Mucosa of descending colon (tissue), 3 donors: ENCODE measurements around the gene B4GALT1. TPM values are rescaled to one million over a fixed set of nuclear protein-coding genes. Genes with fewer than 3 reads are reported as not detected.
A peak's percentile ranks its signal among the peaks of the same experiment; 100 is the strongest.

Experiments used
- ATAC-seq: fragments of 200-7000 bp; cut with Tn5 transposase; one replicate; pipeline ENCODE4 v1.9.1; 2020; ENCODE audit warnings: mild to moderate bottlenecking, moderate library complexity
- DNase-seq, 3 donors: peaks; one replicate each; pipeline ENCODE4 v3.0.0-alpha.2; 2020
- H3K36me3 ChIP-seq: fragments of 200-600 bp; one replicate; pipeline ENCODE4 v1.8.0; 2021; ENCODE audit warnings: low read depth, mild to moderate bottlenecking
- H3K4me1 ChIP-seq: fragments of 200-600 bp; one replicate; pipeline ENCODE4 v1.8.0; 2021; ENCODE audit warnings: low read depth, mild to moderate bottlenecking
- H3K4me3 ChIP-seq: fragments of 200-600 bp; one replicate; pipeline ENCODE4 v1.8.0; 2021; ENCODE audit warnings: mild to moderate bottlenecking
- H3K9me3 ChIP-seq: fragments of 200-600 bp; one replicate; pipeline ENCODE4 v1.8.0; 2021; ENCODE audit warnings: mild to moderate bottlenecking
- CTCF ChIP-seq: fragments of 200-600 bp; IDR thresholded peaks from one replicate; pipeline ENCODE4 v1.8.0; 2022; ENCODE audit warnings: antibody characterized with exemption, mild to moderate bottlenecking
- intact Hi-C, 2 donors: fragments of 100-400 bp; cut with DNase I in 1 of 2; cut with micrococcal nuclease in 1 of 2; formaldehyde crosslinking; loops; one replicate each; pipeline versions ENCODE4 v1.11.0 to v1.11.1; 2022; cut with DNase I, micrococcal nuclease
- total RNA-seq, 3 donors: library from RNA; stranded (reverse); fragmentation: NEBNext Ultra II Directional in 2 of 3; extraction: Animal tissue kit (Norgen Biotek cat#: 25700) in 2 of 3; gene quantifications; one replicate each; pipeline versions ENCODE4 v1.2.1 to v1.2.4, GENCODE V29; 2021 to 2023
- donor health status: DM: no; HTN: no; CAD: no; lungs with moderate emphysema.
- donor health status: DM: no; HTN: no; CAD: no.
- donor health status: DM: no; HTN: yes; CAD: no.

Gene B4GALT1
- total RNA-seq, 3 donors from 2014 or later = 66.0 to 203 (median 103) TPM

- no peak overlapping the region for H3K4me3 ChIP-seq
- ATAC-seq (peak; percentile 87), DNase-seq (peak in 2 of 3 donors; percentile 56 to 60)
- intact Hi-C loops = no loop called here
- peaks cover 56% of the 10 kb centered on the region for H3K4me1 ChIP-seq
- no peaks in the 10 kb centered on the region for H3K9me3 ChIP-seq
- TF ChIP-seq CTCF = no peak
- no peaks in the 10 kb centered on the region for H3K36me3 ChIP-seq
Measured at GRCh38 chr9:33129886-33130881, 37.0 kb downstream of the B4GALT1 start.

- ATAC-seq (no peak), DNase-seq (no peak)
- intact Hi-C loops = no loop called here
- H3K4me3 ChIP-seq = no peak overlapping the region
- no peak for TF ChIP-seq CTCF
- H3K9me3 ChIP-seq = no peaks in the 10 kb centered on the region
- H3K4me1 ChIP-seq = peaks cover 56% of the 10 kb centered on the region
- no peaks in the 10 kb centered on the region for H3K36me3 ChIP-seq
Measured at GRCh38 chr9:33129251-33129885, 37.8 kb downstream of the B4GALT1 start.

- Histone ChIP-seq H3K4me3 (no peak overlapping the region), H3K9me3 (no peaks in the 10 kb centered on the region), H3K4me1 (peaks cover 56% of the 10 kb centered on the region), H3K36me3 (no peaks in the 10 kb centered on the region)
- no peak for TF ChIP-seq CTCF
- no peak for ATAC-seq
- intact Hi-C loops = no loop called here
- DNase-seq = no peak
Measured at GRCh38 chr9:33128570-33128969, 38.6 kb downstream of the B4GALT1 start.

GRCh38 chr9:33127881-33128280, 39.3 kb downstream of the B4GALT1 start:
- no peak for TF ChIP-seq CTCF
- ATAC-seq (no peak), DNase-seq (no peak)
- Histone ChIP-seq H3K4me3 (no peak overlapping the region), H3K9me3 (no peaks in the 10 kb centered on the region), H3K36me3 (no peaks in the 10 kb centered on the region), H3K4me1 (peaks cover 56% of the 10 kb centered on the region)
- intact Hi-C loops = no loop called here

- no peak for TF ChIP-seq CTCF
- no peak for DNase-seq
- ATAC-seq = peak; percentile 3
Measured at GRCh38 chr9:33125871-33126823, 41.0 kb downstream of the B4GALT1 start.

More at GRCh38 chr9:33125871-33126823, 41.0 kb downstream of the B4GALT1 start:
- Histone ChIP-seq H3K36me3 (no peaks in the 10 kb centered on the region), H3K4me3 (no peak overlapping the region), H3K4me1 (peaks cover 40% of the 10 kb centered on the region), H3K9me3 (no peaks in the 10 kb centered on the region)
- intact Hi-C loops = no loop called here
